ENCODE measurements around the gene TOLLIP. TPM values are rescaled to one million over a fixed set of nuclear protein-coding genes. Genes with fewer than 3 reads are reported as not detected.

TOLLIP gene
- polyA plus RNA-seq, 2 of the 4 experiments (the other 2 are of a cell fraction) = 26.5 to 37.9 TPM

DNA sequence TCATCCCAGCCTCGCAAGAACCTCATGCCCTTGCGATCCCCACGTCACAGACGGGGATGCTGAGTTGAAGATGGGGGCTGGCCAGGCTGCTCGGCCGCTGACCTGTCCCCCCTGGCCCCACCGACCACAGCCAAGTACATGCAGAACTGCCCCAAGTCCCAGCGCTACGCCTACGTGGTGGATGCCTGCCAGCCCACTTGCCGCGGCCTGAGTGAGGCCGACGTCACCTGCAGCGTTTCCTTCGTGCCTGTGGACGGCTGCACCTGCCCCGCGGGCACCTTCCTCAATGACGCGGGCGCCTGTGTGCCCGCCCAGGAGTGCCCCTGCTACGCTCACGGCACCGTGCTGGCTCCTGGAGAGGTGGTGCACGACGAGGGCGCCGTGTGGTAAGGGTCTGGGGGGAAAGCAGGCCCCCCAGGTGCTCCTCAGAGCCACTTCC is 76.5 kb downstream of the TOLLIP start:
- Histone ChIP-seq H3K4me2 (no peak overlapping the region), H3K9me3 (no peaks in the 10 kb centered on the region), H3K27ac (peak overlapping the region in 1 of 2 experiments; percentile 59; a peak in 3 of 6 replicates), H3K4me1 (0 out of 3 replicates have a peak, but pooled peaks cover 8% of the 10 kb centered on the region), H3K4me3 (no peak overlapping the region)
- ChIA-PET CTCF (interaction anchor here (1.3 kb wide), 1 partner anchor 118 kb away, joined by 6 read pairs; no protein-coding TSS in a partner anchor), POLR2A (no interaction called here)
- WGBS (ENCODE audit: missing lambda C conversion rate) = 76% methylated on average over 29 of the region's 30 CpGs
- ATAC-seq (no peak), FAIRE-seq (no peak), DNase-seq (ENCODE audit: low read depth in 1 of 2, low spot score in 1 of 2) (no peak)
- TF ChIP-seq ESRRA (IDR thresholded peaks at IDR 0.05; ENCODE audit: borderline replicate concordance, low read length) (no peak), GATA3 (IDR thresholded peaks at IDR 0.05; ENCODE audit: borderline replicate concordance) (no peak), KDM5A (IDR thresholded peaks at IDR 0.05) (no peak), HOXA7 (CRISPR knock-in tag; IDR thresholded peaks at IDR 0.05) (no peak), CHD2 (IDR thresholded peaks at IDR 0.05; ENCODE audit: low read length, partially characterized antibody) (no peak), ZFP36 (IDR thresholded peaks at IDR 0.05; ENCODE audit: borderline replicate concordance, partially characterized antibody) (no peak), EP300 (IDR thresholded peaks at IDR 0.05) (no peak), ZNF302 (CRISPR knock-in tag; IDR thresholded peaks at IDR 0.05) (no peak), HOXB5 (CRISPR knock-in tag; IDR thresholded peaks at IDR 0.05) (no peak)
- TF ChIP-seq, protein P1, sequence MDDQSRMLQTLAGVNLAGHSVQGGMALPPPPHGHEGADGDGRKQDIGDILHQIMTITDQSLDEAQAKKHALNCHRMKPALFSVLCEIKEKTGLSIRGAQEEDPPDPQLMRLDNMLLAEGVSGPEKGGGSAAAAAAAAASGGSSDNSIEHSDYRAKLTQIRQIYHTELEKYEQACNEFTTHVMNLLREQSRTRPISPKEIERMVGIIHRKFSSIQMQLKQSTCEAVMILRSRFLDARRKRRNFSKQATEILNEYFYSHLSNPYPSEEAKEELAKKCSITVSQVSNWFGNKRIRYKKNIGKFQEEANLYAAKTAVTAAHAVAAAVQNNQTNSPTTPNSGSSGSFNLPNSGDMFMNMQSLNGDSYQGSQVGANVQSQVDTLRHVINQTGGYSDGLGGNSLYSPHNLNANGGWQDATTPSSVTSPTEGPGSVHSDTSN (IDR thresholded peaks at IDR 0.05) = no peak
- TF ChIP-seq, protein P2, sequence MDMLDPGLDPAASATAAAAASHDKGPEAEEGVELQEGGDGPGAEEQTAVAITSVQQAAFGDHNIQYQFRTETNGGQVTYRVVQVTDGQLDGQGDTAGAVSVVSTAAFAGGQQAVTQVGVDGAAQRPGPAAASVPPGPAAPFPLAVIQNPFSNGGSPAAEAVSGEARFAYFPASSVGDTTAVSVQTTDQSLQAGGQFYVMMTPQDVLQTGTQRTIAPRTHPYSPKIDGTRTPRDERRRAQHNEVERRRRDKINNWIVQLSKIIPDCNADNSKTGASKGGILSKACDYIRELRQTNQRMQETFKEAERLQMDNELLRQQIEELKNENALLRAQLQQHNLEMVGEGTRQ (IDR thresholded peaks at IDR 0.05) = no peak

DNA sequence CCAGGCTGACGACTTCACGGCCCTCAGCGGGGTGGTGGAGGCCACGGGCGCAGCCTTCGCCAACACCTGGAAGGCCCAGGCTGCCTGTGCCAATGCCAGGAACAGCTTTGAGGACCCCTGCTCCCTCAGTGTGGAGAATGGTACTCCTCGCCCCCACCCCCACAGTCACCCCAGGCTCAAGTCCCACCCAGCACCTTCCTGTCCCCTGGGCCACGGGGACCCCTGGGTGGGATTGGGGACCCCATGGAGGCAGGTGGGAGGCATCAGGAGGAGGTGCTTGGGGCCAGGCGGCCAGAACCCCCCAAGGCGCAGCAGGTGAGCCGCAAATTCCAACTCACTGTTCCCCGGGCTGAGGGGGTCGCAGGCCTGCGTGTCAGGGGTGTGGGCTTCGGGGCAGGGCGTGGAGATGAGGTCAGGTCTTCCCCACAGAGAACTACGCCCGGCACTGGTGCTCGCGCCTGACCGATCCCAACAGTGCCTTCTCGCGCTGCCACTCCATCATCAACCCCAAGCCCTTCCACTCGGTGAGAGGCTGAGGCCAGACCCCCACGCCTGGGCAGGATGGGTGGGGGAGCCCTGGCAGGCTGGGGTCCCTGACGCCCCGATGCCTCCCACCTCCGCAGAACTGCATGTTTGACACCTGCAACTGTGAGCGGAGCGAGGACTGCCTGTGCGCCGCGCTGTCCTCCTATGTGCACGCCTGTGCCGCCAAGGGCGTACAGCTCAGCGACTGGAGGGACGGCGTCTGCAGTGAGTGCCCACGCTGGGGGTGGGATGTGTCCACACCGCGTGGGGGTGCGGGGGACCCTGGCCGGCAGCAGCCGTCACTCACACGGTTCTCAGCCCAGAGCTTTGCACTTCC is 77.2 kb downstream of the TOLLIP start:
- H3K9me3 ChIP-seq = no peaks in the 10 kb centered on the region
- CTCF ChIA-PET = interaction anchor here (0.8 to 4.0 kb wide), 3 partner anchors 118 to 342 kb away, joined by 3 to 14 read pairs (median 6); no protein-coding TSS in a partner anchor
- ATAC-seq = no peak
- no peak for FAIRE-seq
- no peak overlapping the region; a peak in 1 of 6 replicates for H3K27ac ChIP-seq
- DNase-seq (ENCODE audit: low read depth in 1 of 2, low spot score in 1 of 2) = no peak
- no peak for TF ChIP-seq MAFK (IDR thresholded peaks at IDR 0.05; ENCODE audit: partially characterized antibody)
- TF ChIP-seq RFX5 (IDR thresholded peaks at IDR 0.05) = no peak
- no peak for TF ChIP-seq SREBF2 (IDR thresholded peaks at IDR 0.05)
- TF ChIP-seq SMC3 (IDR thresholded peaks at IDR 0.05) = no peak
- TF ChIP-seq, protein P1 (IDR thresholded peaks at IDR 0.05) = no peak
- no peak for TF ChIP-seq GATA3 (IDR thresholded peaks at IDR 0.05; ENCODE audit: borderline replicate concordance)
- no peak for TF ChIP-seq RCOR1 (IDR thresholded peaks at IDR 0.05; ENCODE audit: low read depth, low read length)
- no peak for TF ChIP-seq ZNF302 (CRISPR knock-in tag; IDR thresholded peaks at IDR 0.05)
- no peak for TF ChIP-seq HOXA7 (CRISPR knock-in tag; IDR thresholded peaks at IDR 0.05)
- no peak for TF ChIP-seq RAD21 (conservative IDR thresholded peaks at IDR 0.05 in 1 of 2, IDR thresholded peaks at IDR 0.05 in 1 of 2)
- TF ChIP-seq, protein P3, sequence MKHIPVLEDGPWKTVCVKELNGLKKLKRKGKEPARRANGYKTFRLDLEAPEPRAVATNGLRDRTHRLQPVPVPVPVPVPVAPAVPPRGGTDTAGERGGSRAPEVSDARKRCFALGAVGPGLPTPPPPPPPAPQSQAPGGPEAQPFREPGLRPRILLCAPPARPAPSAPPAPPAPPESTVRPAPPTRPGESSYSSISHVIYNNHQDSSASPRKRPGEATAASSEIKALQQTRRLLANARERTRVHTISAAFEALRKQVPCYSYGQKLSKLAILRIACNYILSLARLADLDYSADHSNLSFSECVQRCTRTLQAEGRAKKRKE (CRISPR knock-in tag; IDR thresholded peaks at IDR 0.05; ENCODE audit: low read depth) = no peak
- TF ChIP-seq, protein P4, sequence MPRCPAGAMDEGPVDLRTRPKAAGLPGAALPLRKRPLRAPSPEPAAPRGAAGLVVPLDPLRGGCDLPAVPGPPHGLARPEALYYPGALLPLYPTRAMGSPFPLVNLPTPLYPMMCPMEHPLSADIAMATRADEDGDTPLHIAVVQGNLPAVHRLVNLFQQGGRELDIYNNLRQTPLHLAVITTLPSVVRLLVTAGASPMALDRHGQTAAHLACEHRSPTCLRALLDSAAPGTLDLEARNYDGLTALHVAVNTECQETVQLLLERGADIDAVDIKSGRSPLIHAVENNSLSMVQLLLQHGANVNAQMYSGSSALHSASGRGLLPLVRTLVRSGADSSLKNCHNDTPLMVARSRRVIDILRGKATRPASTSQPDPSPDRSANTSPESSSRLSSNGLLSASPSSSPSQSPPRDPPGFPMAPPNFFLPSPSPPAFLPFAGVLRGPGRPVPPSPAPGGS (IDR thresholded peaks at IDR 0.05) = no peak
- TF ChIP-seq, protein P5, sequence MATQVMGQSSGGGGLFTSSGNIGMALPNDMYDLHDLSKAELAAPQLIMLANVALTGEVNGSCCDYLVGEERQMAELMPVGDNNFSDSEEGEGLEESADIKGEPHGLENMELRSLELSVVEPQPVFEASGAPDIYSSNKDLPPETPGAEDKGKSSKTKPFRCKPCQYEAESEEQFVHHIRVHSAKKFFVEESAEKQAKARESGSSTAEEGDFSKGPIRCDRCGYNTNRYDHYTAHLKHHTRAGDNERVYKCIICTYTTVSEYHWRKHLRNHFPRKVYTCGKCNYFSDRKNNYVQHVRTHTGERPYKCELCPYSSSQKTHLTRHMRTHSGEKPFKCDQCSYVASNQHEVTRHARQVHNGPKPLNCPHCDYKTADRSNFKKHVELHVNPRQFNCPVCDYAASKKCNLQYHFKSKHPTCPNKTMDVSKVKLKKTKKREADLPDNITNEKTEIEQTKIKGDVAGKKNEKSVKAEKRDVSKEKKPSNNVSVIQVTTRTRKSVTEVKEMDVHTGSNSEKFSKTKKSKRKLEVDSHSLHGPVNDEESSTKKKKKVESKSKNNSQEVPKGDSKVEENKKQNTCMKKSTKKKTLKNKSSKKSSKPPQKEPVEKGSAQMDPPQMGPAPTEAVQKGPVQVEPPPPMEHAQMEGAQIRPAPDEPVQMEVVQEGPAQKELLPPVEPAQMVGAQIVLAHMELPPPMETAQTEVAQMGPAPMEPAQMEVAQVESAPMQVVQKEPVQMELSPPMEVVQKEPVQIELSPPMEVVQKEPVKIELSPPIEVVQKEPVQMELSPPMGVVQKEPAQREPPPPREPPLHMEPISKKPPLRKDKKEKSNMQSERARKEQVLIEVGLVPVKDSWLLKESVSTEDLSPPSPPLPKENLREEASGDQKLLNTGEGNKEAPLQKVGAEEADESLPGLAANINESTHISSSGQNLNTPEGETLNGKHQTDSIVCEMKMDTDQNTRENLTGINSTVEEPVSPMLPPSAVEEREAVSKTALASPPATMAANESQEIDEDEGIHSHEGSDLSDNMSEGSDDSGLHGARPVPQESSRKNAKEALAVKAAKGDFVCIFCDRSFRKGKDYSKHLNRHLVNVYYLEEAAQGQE (IDR thresholded peaks at IDR 0.05) = no peak
- TF ChIP-seq EHMT2 (IDR thresholded peaks at IDR 0.05; ENCODE audit: low read depth) = no peak
- POLR2A ChIA-PET = no interaction called here
- no peak overlapping the region for H3K4me2 ChIP-seq
- H3K4me1 ChIP-seq = 0 out of 3 replicates have a peak, but pooled peaks cover 8% of the 10 kb centered on the region
- WGBS (ENCODE audit: missing lambda C conversion rate) = 75% methylated on average over 19 of the region's 46 CpGs
- no peak overlapping the region for H3K4me3 ChIP-seq

All from A549 (cell line).